Measurements from ENCODE around the gene MICAL3.

MICAL3 gene

DNA sequence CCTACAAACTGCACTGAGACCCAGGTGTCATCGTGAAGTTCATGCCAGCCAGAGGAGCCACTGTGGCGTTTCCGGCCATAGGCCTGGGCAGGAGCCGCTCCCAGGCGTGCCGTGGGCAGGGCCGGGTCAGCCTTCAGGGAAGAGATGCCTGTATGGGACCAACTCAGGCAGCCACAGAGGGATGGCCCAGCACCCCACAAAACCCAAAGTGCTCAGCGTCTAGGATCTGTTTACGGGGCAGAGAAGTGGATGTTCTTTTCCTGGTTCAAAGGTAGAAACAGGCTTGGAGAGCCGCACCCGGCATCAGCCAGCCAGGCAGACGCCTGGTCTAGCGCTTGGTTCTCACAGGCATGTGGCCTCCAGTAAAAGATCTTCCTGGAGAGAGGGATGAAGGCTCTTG lies 241.7 kb downstream of the MICAL3 start:
- H3K4me3 Mint-ChIP-seq = no peak overlapping the region

DNA sequence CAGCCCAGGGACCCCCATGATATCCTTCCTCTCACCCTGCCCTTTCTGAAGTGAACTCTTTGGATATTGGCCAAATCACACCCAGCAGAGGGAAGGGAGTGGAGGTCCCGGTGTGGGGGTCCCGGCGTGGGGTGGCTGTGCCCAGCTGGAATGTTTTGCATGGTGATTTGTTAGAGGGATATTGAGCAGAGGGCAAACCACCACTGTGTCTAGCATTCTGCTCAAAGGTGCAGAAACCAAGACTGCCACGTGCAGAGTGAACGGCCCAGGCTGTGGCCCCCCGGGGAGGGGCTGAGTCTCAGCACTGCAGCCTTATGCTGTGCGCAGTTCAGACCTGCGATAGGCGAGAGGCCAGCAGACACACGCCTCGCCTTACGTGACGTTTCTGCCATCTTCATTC lies 242.2 kb downstream of the MICAL3 start:
- Mint-ChIP-seq H3K9me3 (peaks cover 8% of the 10 kb centered on the region), H3K4me1 (peaks cover 68% of the 10 kb centered on the region), H3K36me3 (ENCODE audit: low read depth) (no peaks in the 10 kb centered on the region), H3K27me3 (ENCODE audit: low read depth, poor library complexity) (no peaks in the 10 kb centered on the region), H3K27ac (no peak overlapping the region), H3K4me3 (no peak overlapping the region)
- no peak for DNase-seq
- no peak for TF ChIP-seq CTCF (IDR thresholded peaks at IDR 0.05)

More for the DNA sequence above, 241.7 kb downstream of the MICAL3 start:
- peaks cover 68% of the 10 kb centered on the region for H3K4me1 Mint-ChIP-seq
- H3K27me3 Mint-ChIP-seq (ENCODE audit: low read depth, poor library complexity) = no peaks in the 10 kb centered on the region
- no peak for DNase-seq
- no peaks in the 10 kb centered on the region for H3K36me3 Mint-ChIP-seq (ENCODE audit: low read depth)
- H3K9me3 Mint-ChIP-seq = peaks cover 8% of the 10 kb centered on the region
- H3K27ac Mint-ChIP-seq = peak overlapping the region; percentile 36
- TF ChIP-seq CTCF (IDR thresholded peaks at IDR 0.05) = no peak

- TF ChIP-seq CTCF (IDR thresholded peaks at IDR 0.05) = no peak
- Mint-ChIP-seq H3K27ac (no peak overlapping the region), H3K27me3 (ENCODE audit: low read depth, poor library complexity) (no peaks in the 10 kb centered on the region), H3K4me1 (peaks cover 65% of the 10 kb centered on the region), H3K9me3 (peaks cover 8% of the 10 kb centered on the region), H3K36me3 (ENCODE audit: low read depth) (no peaks in the 10 kb centered on the region), H3K4me3 (no peak overlapping the region)
- DNase-seq = no peak
Observed at GRCh38 chr22:17781319-17782031, 242.9 kb downstream of the MICAL3 start.

DNA sequence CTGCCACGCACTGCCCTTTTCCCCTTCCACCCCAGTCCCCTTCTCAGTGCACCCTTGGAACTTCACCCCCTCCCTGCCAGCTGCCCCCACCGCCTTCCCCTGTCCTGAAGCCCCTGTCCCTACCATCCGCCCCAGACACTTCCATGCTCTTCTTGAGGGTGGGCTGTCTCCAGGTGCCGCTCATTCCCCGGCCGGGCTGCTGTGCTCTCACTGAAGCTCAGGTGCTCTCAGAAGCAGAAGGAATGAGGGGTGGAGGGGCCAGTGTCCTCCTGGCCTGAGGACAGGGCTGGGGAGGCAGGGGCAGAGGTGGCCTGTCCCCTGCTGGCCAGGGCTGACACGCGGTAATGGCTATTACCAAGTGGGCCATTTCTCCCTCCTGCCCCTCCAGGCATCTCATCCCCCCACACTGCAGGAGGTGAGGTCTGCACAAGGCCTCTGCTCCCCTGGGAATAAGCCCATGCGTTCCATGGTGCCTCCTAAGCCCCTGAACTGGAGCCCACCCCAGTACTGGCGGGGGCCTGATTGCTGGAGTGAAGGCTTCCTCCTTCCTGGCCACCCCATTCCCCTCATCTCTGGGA lies 243.5 kb downstream of the MICAL3 start:
- no peak for TF ChIP-seq CTCF (IDR thresholded peaks at IDR 0.05)
- H3K27me3 Mint-ChIP-seq (ENCODE audit: low read depth, poor library complexity) = no peaks in the 10 kb centered on the region
- H3K27ac Mint-ChIP-seq = no peak overlapping the region
- peaks cover 8% of the 10 kb centered on the region for H3K9me3 Mint-ChIP-seq
- peaks cover 67% of the 10 kb centered on the region for H3K4me1 Mint-ChIP-seq
- DNase-seq = no peak
- H3K4me3 Mint-ChIP-seq = no peak overlapping the region
- no peaks in the 10 kb centered on the region for H3K36me3 Mint-ChIP-seq (ENCODE audit: low read depth)

- H3K4me3 Mint-ChIP-seq = no peak overlapping the region
- no peak for TF ChIP-seq CTCF (IDR thresholded peaks at IDR 0.05)
- peaks cover 71% of the 10 kb centered on the region for H3K4me1 Mint-ChIP-seq
- peaks cover 8% of the 10 kb centered on the region for H3K9me3 Mint-ChIP-seq
- H3K27me3 Mint-ChIP-seq (ENCODE audit: low read depth, poor library complexity) = no peaks in the 10 kb centered on the region
- DNase-seq = no peak
- no peaks in the 10 kb centered on the region for H3K36me3 Mint-ChIP-seq (ENCODE audit: low read depth)
- peak overlapping the region; percentile 80 for H3K27ac Mint-ChIP-seq
Observed at GRCh38 chr22:17780116-17780740, 244.1 kb downstream of the MICAL3 start.
